ENCODE results near the gene RBM7.
A peak's percentile ranks its signal among the peaks of the same experiment; 100 is the strongest.

RBM7 gene

GRCh38 chr11:114400216-114400914, at the start of gene RBM7, which contains the start of gene C11orf71:
Gene RBM7 (plus strand): TSS chr11:114400666. CDS start chr11:114400672, 6 bp downstream.
Gene C11orf71 (minus strand): TSS chr11:114400511. CDS start chr11:114400331, 180 bp downstream.
- peak; percentile 99 for DNase-seq

GRCh38 chr11:114353443-114353842, 47.0 kb upstream of the RBM7 start:
- no peak for DNase-seq

GRCh38 chr11:114354076-114354475, 46.4 kb upstream of the RBM7 start:
- DNase-seq: no peak

- no peak for DNase-seq
Measured at GRCh38 chr11:114358716-114359115, 41.8 kb upstream of the RBM7 start.

- DNase-seq: no peak
Measured at GRCh38 chr11:114359342-114359741, 41.1 kb upstream of the RBM7 start.

- no peak for DNase-seq
Measured at GRCh38 chr11:114362326-114362725, 38.1 kb upstream of the RBM7 start.

GRCh38 chr11:114362958-114363357, 37.5 kb upstream of the RBM7 start:
- DNase-seq: no peak

GRCh38 chr11:114366331-114367243, 33.9 kb upstream of the RBM7 start:
- DNase-seq: no peak

- DNase-seq: no peak
Measured at GRCh38 chr11:114367244-114367957, 33.1 kb upstream of the RBM7 start.

GRCh38 chr11:114368918-114369680, 31.4 kb upstream of the RBM7 start:
- DNase-seq: no peak

- no peak for DNase-seq
Measured at GRCh38 chr11:114375052-114375451, 25.4 kb upstream of the RBM7 start.

GRCh38 chr11:114377612-114378267, 22.7 kb upstream of the RBM7 start:
- no peak for DNase-seq

- DNase-seq: no peak
Measured at GRCh38 chr11:114379394-114380069, 20.9 kb upstream of the RBM7 start.

GRCh38 chr11:114382509-114382908, 18.0 kb upstream of the RBM7 start:
- DNase-seq: no peak

- DNase-seq: no peak
Measured at GRCh38 chr11:114384487-114384886, 16.0 kb upstream of the RBM7 start.

- no peak for DNase-seq
Measured at GRCh38 chr11:114386131-114386530, 14.3 kb upstream of the RBM7 start.

GRCh38 chr11:114386545-114386944, 13.9 kb upstream of the RBM7 start:
- DNase-seq: no peak

GRCh38 chr11:114392735-114393667, 7.5 kb upstream of the RBM7 start:
- no peak for DNase-seq

- DNase-seq: peak; percentile 17
Measured at GRCh38 chr11:114395736-114396135, 4.7 kb upstream of the RBM7 start.

- DNase-seq: no peak
Measured at GRCh38 chr11:114396916-114397315, 3.5 kb upstream of the RBM7 start.
